Astrocyte of the cerebellum (primary cell): Measurements from ENCODE around the gene FIBIN.
A peak's percentile ranks its signal among the peaks of the same experiment; 100 is the strongest.

ENCODE experiments used
- DNase-seq: peaks from one replicate; pipeline ENCODE4 v3.0.0-alpha.2; 2011; ENCODE audit warnings: low read depth
- H3K4me3 ChIP-seq: 2 replicates; pipeline ENCODE4 v1.5.1; 2011; ENCODE audit warnings: mild to moderate bottlenecking, low read depth, low read length, moderate library complexity
- CTCF ChIP-seq: IDR thresholded peaks from 2 replicates; pipeline ENCODE4 v1.5.1; 2012; ENCODE audit warnings: low read length, low read depth, moderate library complexity, mild to moderate bottlenecking; ENCODE audit errors: missing control alignments
- in situ Hi-C: cut with HindIII; loops from 2 replicates; pipeline ENCODE4 v1.10.0; 2017; ENCODE audit warnings: low sequenced_read_pairs

Gene FIBIN

GRCh38 chr11:27002838-27003237 lies 8.9 kb downstream of the FIBIN start:
- H3K4me3 ChIP-seq, result no peak overlapping the region
- no peak for TF ChIP-seq CTCF
- in situ Hi-C loops, result no loop called here
- no peak for DNase-seq

- in situ Hi-C loops, result no loop called here
- no peak overlapping the region for H3K4me3 ChIP-seq
- TF ChIP-seq CTCF, result no peak
- DNase-seq, result no peak
Measured at GRCh38 chr11:27004103-27004502, 10.2 kb downstream of the FIBIN start.

GRCh38 chr11:27008811-27009535 lies 15.1 kb downstream of the FIBIN start:
- H3K4me3 ChIP-seq, result no peak overlapping the region
- TF ChIP-seq CTCF, result no peak
- DNase-seq, result no peak
- in situ Hi-C loops, result no loop called here

- DNase-seq, result no peak
- H3K4me3 ChIP-seq, result no peak overlapping the region
- no peak for TF ChIP-seq CTCF
- in situ Hi-C loops, result no loop called here
Measured at GRCh38 chr11:27011560-27012233, 17.8 kb downstream of the FIBIN start.

GRCh38 chr11:27012234-27012921 lies 18.5 kb downstream of the FIBIN start:
- in situ Hi-C loops, result no loop called here
- no peak overlapping the region for H3K4me3 ChIP-seq
- peak; percentile 62 for DNase-seq
- TF ChIP-seq CTCF, result no peak

- no peak overlapping the region for H3K4me3 ChIP-seq
- in situ Hi-C loops, result no loop called here
- no peak for TF ChIP-seq CTCF
- peak; percentile 37 for DNase-seq
Measured at GRCh38 chr11:27013781-27014361, 20.0 kb downstream of the FIBIN start.
